ENCODE results near the gene CBX3.

GRCh38 chr7:26193432-26194207, 7.9 kb upstream of the CBX3 start:
- TF ChIP-seq, protein P1, sequence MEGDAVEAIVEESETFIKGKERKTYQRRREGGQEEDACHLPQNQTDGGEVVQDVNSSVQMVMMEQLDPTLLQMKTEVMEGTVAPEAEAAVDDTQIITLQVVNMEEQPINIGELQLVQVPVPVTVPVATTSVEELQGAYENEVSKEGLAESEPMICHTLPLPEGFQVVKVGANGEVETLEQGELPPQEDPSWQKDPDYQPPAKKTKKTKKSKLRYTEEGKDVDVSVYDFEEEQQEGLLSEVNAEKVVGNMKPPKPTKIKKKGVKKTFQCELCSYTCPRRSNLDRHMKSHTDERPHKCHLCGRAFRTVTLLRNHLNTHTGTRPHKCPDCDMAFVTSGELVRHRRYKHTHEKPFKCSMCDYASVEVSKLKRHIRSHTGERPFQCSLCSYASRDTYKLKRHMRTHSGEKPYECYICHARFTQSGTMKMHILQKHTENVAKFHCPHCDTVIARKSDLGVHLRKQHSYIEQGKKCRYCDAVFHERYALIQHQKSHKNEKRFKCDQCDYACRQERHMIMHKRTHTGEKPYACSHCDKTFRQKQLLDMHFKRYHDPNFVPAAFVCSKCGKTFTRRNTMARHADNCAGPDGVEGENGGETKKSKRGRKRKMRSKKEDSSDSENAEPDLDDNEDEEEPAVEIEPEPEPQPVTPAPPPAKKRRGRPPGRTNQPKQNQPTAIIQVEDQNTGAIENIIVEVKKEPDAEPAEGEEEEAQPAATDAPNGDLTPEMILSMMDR (conservative IDR thresholded peaks at IDR 0.05 in 1 of 2, IDR thresholded peaks at IDR 0.05 in 1 of 2; ENCODE audit: low read depth in 1 of 2, low read length in 2 of 2) = no peak
- no peak for TF ChIP-seq EZH2 (IDR thresholded peaks at IDR 0.05; ENCODE audit: low read length, missing control alignments)

All from fibroblast of lung (primary cell).